Body of pancreas (tissue), 4 donors: ENCODE data around the gene COL4A2. TPM values are rescaled to one million over a fixed set of nuclear protein-coding genes. Genes with fewer than 3 reads are reported as not detected.

ENCODE experiments used
- ATAC-seq: fragments of 150-250 bp; one replicate; pipeline ENCODE4 v1.9.1; 2016
- DNase-seq, 4 donors: peaks; one replicate each; pipeline ENCODE4 v3.0.0-alpha.2; 2019
- H3K27ac ChIP-seq, 4 donors: fragments of 200-600 bp; sonication (generic); 1 replicate in 3 of 4; 2 replicates in 1 of 4; pipeline versions ENCODE4 v1.5.1 to v1.6.1; 2016 to 2019; ENCODE audit warnings: mild to moderate bottlenecking in 1 of 4, mixed read lengths in 1 of 4, moderate library complexity in 1 of 4
- H3K27me3 ChIP-seq, 2 donors: fragments of 200-600 bp; sonication (generic); one replicate each; pipeline ENCODE4 v1.6.0; 2016; ENCODE audit warnings: mild to moderate bottlenecking in 1 of 2
- H3K36me3 ChIP-seq, 2 donors: fragments of 200-600 bp; sonication (generic); replicated peaks in 1 of 2; 2 replicates each; pipeline ENCODE4 v1.5.1; 2016; ENCODE audit warnings: low read depth in 2 of 2; ENCODE audit not compliant: insufficient read depth in 1 of 2
- H3K4me1 ChIP-seq: fragments of 200-600 bp; sonication (generic); one replicate; pipeline ENCODE4 v1.6.0; 2016
- H3K4me3 ChIP-seq, 2 donors: fragments of 200-600 bp; sonication (generic); 1 replicate in 1 of 2; 2 replicates in 1 of 2; pipeline ENCODE4 v1.5.1; 2016 to 2019
- H3K9me3 ChIP-seq, 3 donors: fragments of 200-600 bp; sonication (generic); 1 replicate in 2 of 3; 2 replicates in 1 of 3; pipeline ENCODE4 v1.5.1; 2016
- POLR2A ChIP-seq, 3 donors: fragments of 450-650 bp; IDR thresholded peaks; one replicate each; pipeline ENCODE4 v1.6.1; 2016; ENCODE audit warnings: antibody characterized with exemption in 3 of 3, mild to moderate bottlenecking in 2 of 3
- WGBS, 2 donors: methylation state at CpG; one replicate each; pipeline ENCODE4 v1.1.5; 2017; 5-methylcytosine and 5-hydroxymethylcytosine counted together
- intact Hi-C: fragments of 100-400 bp; cut with DNase I; formaldehyde crosslinking; loops from one replicate; pipeline ENCODE4 v1.15.1; 2023
- total RNA-seq, 2 donors: library from RNA; depleted of rRNA; stranded (reverse); fragments of >200 nt; gene quantifications; one replicate each; pipeline ENCODE4 v1.1.0, GENCODE V29; 2016
- TF ChIP-seq, protein P1 (sequence below), 7 experiments: fragments of 450-650 bp in 4 of 7; fragments of 200-600 bp in 3 of 7; sonication (generic) in 3 of 7; IDR thresholded peaks; one replicate each; pipeline ENCODE4 v1.5.1; 2016 to 2019; ENCODE audit warnings: antibody characterized with exemption in 7 of 7

Gene COL4A2
- total RNA-seq, 2 donors from 2014 or later: 69.3 to 230 TPM

DNA sequence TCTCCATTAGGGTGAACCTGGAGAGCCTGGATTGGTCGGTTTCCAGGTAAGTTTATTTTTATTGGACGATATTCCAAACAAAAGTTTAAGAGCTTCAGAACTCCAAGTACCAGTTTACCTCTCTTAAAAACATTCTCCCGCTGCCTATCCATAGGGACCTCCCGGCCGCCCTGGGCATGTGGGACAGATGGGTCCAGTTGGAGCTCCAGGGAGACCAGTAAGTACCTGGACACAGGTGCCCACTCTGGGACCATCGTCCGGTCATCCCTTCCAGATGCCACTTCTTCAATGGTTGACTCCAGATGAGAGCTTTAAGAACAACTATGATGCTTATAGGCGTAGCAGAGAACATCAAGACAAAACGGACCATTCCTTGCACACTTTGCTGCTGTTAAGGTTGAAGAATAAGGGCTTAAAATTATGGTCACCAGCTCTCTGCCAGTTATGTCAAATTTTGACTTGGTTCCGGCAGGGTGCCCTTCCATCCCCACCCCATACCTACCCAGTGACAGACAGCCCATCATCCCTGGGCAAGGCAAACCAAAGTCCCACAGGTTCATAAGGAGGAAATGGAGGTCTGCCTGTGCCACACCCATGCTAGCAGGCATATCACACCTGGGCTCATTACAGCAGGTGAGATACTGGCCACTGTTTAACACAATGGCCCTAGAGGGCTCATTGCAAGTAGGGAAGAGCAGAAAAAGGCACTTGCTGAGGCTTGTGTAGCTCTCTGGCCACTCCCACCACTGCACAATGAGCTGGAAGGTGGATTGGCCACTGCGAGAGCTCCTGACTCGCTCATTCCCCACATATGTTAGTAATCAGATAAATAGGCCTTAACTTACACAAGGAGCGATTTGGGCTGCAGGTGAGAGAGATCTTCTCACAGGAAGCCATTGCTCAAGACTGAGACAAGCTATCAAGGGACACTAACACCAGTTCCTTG, 123.6 kb downstream of the COL4A2 start:
- no peaks in the 10 kb centered on the region for H3K27me3 ChIP-seq
- H3K4me3 ChIP-seq: no peak overlapping the region
- intact Hi-C loops: no loop called here
- DNase-seq (no peak), ATAC-seq (no peak)
- H3K27ac ChIP-seq: peak overlapping the region in 1 of 4 donors; percentile 10
- no peaks in the 10 kb centered on the region for H3K9me3 ChIP-seq
- H3K36me3 ChIP-seq: no peaks in the 10 kb centered on the region
- no peak for TF ChIP-seq POLR2A (IDR thresholded peaks at IDR 0.05)
- TF ChIP-seq, protein P1, sequence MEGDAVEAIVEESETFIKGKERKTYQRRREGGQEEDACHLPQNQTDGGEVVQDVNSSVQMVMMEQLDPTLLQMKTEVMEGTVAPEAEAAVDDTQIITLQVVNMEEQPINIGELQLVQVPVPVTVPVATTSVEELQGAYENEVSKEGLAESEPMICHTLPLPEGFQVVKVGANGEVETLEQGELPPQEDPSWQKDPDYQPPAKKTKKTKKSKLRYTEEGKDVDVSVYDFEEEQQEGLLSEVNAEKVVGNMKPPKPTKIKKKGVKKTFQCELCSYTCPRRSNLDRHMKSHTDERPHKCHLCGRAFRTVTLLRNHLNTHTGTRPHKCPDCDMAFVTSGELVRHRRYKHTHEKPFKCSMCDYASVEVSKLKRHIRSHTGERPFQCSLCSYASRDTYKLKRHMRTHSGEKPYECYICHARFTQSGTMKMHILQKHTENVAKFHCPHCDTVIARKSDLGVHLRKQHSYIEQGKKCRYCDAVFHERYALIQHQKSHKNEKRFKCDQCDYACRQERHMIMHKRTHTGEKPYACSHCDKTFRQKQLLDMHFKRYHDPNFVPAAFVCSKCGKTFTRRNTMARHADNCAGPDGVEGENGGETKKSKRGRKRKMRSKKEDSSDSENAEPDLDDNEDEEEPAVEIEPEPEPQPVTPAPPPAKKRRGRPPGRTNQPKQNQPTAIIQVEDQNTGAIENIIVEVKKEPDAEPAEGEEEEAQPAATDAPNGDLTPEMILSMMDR (IDR thresholded peaks at IDR 0.05): no peak
- no peaks in the 10 kb centered on the region for H3K4me1 ChIP-seq
- WGBS, 2 donors: 84 to 87% methylated on average over 13 of the region's 13 CpGs

DNA sequence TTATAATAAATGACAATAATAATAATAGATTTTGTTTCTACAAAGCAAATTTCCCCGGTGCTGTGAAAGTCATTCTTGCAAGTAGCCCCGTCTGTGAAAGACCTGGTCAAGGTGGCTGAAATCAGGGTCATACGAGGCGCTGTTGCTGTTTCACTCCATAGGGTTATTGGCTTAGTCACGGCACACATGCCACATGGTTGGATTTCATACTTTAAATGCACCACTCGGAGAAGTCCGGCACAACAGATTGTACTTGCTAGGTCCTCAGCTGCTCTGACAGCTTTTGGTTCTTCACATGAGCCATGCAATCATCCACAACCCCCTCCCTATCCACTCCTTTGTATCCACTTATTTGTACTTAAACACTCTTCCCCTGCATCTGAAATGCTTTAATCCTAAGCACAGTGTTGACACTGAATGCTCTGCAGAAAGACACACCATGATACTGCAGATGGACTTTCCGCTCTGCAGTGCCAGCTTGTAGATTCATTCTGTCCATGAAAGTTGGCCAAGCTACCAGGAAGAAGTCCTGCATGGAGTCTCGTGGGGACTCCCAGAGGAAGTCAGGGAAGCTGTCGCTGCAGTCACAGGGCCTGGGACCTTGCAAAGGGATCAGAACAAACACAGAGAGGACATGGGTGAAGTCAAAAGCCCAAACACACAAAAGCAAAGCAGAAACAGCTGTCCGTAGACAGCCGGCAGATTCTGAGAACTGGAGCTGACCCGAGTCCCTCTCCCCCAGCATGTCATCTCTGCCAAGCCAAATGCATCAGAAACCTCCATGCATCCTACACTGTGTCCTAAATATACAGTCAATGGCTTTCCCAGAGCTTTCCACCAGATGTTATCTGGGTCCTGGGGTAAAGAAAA, 124.6 kb downstream of the COL4A2 start:
- no peaks in the 10 kb centered on the region for H3K36me3 ChIP-seq
- no peaks in the 10 kb centered on the region for H3K4me1 ChIP-seq
- no peaks in the 10 kb centered on the region for H3K9me3 ChIP-seq
- intact Hi-C loops: no loop called here
- ATAC-seq (peak; percentile 18), DNase-seq (no peak)
- TF ChIP-seq POLR2A (IDR thresholded peaks at IDR 0.05): no peak
- TF ChIP-seq, protein P1 (IDR thresholded peaks at IDR 0.05): no peak
- no peak overlapping the region for H3K27ac ChIP-seq
- no peak overlapping the region for H3K4me3 ChIP-seq
- H3K27me3 ChIP-seq: no peaks in the 10 kb centered on the region
- 81 to 83% methylated on average over 13 of the region's 13 CpGs for WGBS, 2 donors

DNA sequence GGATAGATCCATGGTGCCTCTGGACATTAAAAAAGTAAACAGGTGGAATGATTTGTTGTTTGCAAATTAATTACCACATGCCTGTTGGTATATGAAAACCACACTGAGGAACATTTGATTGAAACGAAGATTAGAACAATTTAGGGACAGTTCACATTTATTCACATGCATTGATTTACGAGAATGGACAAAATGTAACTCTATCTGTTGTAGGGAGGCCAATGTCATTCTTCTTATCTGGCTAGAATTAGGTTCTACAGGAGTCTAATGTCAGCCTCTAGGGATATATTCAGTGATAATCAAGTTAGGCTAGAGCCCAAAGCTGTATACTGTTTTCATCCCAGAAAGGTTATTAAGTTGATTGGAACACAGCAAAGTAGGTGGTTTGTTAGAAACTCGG, 125.4 kb downstream of the COL4A2 start:
- Histone ChIP-seq H3K27me3 (no peaks in the 10 kb centered on the region), H3K27ac (no peak overlapping the region), H3K4me1 (no peaks in the 10 kb centered on the region), H3K9me3 (no peaks in the 10 kb centered on the region), H3K4me3 (no peak overlapping the region), H3K36me3 (no peaks in the 10 kb centered on the region)
- WGBS, 2 donors: 65 to 66% methylated on average over 3 of the region's 3 CpGs
- TF ChIP-seq POLR2A (IDR thresholded peaks at IDR 0.05): no peak
- TF ChIP-seq, protein P1 (IDR thresholded peaks at IDR 0.05): no peak
- DNase-seq (no peak), ATAC-seq (no peak)
- intact Hi-C loops: no loop called here

DNA sequence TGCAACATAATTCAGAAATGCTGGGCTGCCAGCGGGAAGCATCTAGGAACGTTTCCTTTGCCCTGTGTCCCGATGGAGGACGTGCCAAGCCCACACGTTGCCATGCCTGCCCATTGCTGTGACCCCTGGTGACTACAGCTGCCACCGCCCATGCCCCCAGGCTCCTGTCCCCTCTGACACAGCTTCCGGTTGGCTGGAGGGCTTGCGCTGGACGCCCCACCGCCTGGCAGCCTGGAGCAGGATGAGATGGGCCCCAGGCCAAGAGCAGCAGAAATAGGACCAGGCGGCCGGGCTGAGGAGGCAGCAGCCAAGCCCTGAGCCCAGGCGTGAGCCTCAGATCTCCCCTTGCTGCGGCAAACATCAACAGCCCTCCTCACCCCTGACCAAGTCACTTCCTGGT, 125.9 kb downstream of the COL4A2 start:
- Histone ChIP-seq H3K4me3 (no peak overlapping the region), H3K4me1 (no peaks in the 10 kb centered on the region), H3K36me3 (no peaks in the 10 kb centered on the region), H3K9me3 (no peaks in the 10 kb centered on the region), H3K27ac (no peak overlapping the region), H3K27me3 (no peaks in the 10 kb centered on the region)
- ATAC-seq (peak; percentile 42), DNase-seq (no peak)
- TF ChIP-seq, protein P1 (IDR thresholded peaks at IDR 0.05): no peak
- TF ChIP-seq POLR2A (IDR thresholded peaks at IDR 0.05): no peak
- 67 to 86% methylated on average over 10 to 13 of the region's 14 CpGs for WGBS, 2 donors
- intact Hi-C loops: no loop called here
